Effector CD4-positive, alpha-beta T cell (primary cell): ENCODE results near the gene PMVK.

Experiments used
- DNase-seq: peaks from one replicate; pipeline ENCODE4 v3.0.0-alpha.2; 2020

PMVK gene

GRCh38 chr1:154877370-154877974 lies 59.0 kb downstream of the PMVK start:
- DNase-seq = no peak

GRCh38 chr1:154876842-154877369 lies 59.6 kb downstream of the PMVK start:
- DNase-seq = no peak
